Thymus (tissue), 11 donors: ENCODE results near the gene SF3A1. TPM values are rescaled to one million over a fixed set of nuclear protein-coding genes. Genes with fewer than 3 reads are reported as not detected.

ENCODE experiments used
- DNase-seq, 9 donors: peaks; one replicate each; pipeline ENCODE4 v3.0.0-alpha.2; 2013; ENCODE audit warnings: low spot score in 9 of 9, low read depth in 6 of 9, missing footprints in 1 of 9
- H3K27ac ChIP-seq, 2 donors: one replicate each; pipeline ENCODE4 v1.5.1; 2013; ENCODE audit warnings: control low read depth in 1 of 2, low read depth in 1 of 2, low read length in 1 of 2, mild to moderate bottlenecking in 1 of 2, moderate library complexity in 1 of 2
- H3K27me3 ChIP-seq, 2 donors: one replicate each; pipeline ENCODE4 v1.5.1; 2013; ENCODE audit warnings: low read length in 1 of 2; ENCODE audit not compliant: control insufficient read depth in 2 of 2, insufficient read depth in 1 of 2
- H3K36me3 ChIP-seq, 2 donors: one replicate each; pipeline ENCODE4 v1.5.1; 2013; ENCODE audit warnings: low read length in 1 of 2, mild to moderate bottlenecking in 1 of 2, moderate library complexity in 1 of 2; ENCODE audit not compliant: control insufficient read depth in 2 of 2, insufficient read depth in 2 of 2
- H3K4me1 ChIP-seq, 2 donors: one replicate each; pipeline ENCODE4 v1.5.1; 2013; ENCODE audit warnings: low read length in 2 of 2; ENCODE audit not compliant: control insufficient read depth in 2 of 2, insufficient read depth in 2 of 2
- H3K4me3 ChIP-seq, 2 donors: one replicate each; pipeline ENCODE4 v1.5.1; 2013; ENCODE audit warnings: low read length in 2 of 2, control low read depth in 1 of 2, mild to moderate bottlenecking in 1 of 2
- H3K9me3 ChIP-seq, 2 donors: one replicate each; pipeline ENCODE4 v1.5.1; 2013; ENCODE audit warnings: low read length in 1 of 2, mild to moderate bottlenecking in 1 of 2; ENCODE audit not compliant: control insufficient read depth in 2 of 2, insufficient read depth in 1 of 2
- WGBS: extraction: QIAGEN DNeasy Blood & Tissue Kit; methylation state at CpG from one replicate; pipeline ENCODE4 v1.1.7; 2013; 5-methylcytosine and 5-hydroxymethylcytosine counted together
- polyA plus RNA-seq: library from polyadenylated mRNA; stranded (reverse); fragments of 200-250 nt; gene quantifications from one replicate; pipeline ENCODE4 v1.2.3, GENCODE V29; 2013
- total RNA-seq: library from RNA; stranded (reverse); fragments of 120-200 nt; gene quantifications from one replicate; pipeline ENCODE4 v1.2.4, GENCODE V29; 2013
- donor health status: healthy.

SF3A1 gene
- total and polyA plus RNA-seq, 2 donors = 25.7 to 26.9 TPM

- peaks cover 32 to 46% of the 10 kb centered on the region in 2 donors for H3K36me3 ChIP-seq
- no peak for DNase-seq
- no peak overlapping the region for H3K4me3 ChIP-seq
- peaks cover 0 to 3% of the 10 kb centered on the region in 2 donors for H3K9me3 ChIP-seq
- H3K27ac ChIP-seq = no peak overlapping the region
- WGBS = 95% methylated on average over 2 of the region's 2 CpGs
- no peaks in the 10 kb centered on the region for H3K27me3 ChIP-seq
- H3K4me1 ChIP-seq = peaks cover 26 to 85% of the 10 kb centered on the region in 2 donors
These were observed 40.6 kb downstream of the SF3A1 start for GRCh38 chr22:30315962-30316576.

GRCh38 chr22:30314915-30315314, 41.8 kb downstream of the SF3A1 start:
- DNase-seq = no peak
- Histone ChIP-seq H3K27ac (peak overlapping the region in 1 of 2 donors; percentile 8), H3K4me1 (peaks cover 35 to 90% of the 10 kb centered on the region in 2 donors), H3K4me3 (no peak overlapping the region), H3K9me3 (peaks cover 0 to 3% of the 10 kb centered on the region in 2 donors), H3K36me3 (peaks cover 21 to 37% of the 10 kb centered on the region in 2 donors), H3K27me3 (no peaks in the 10 kb centered on the region)
- 48% methylated on average over 8 of the region's 8 CpGs for WGBS

GRCh38 chr22:30313527-30314363, 42.9 kb downstream of the SF3A1 start:
- H3K9me3 ChIP-seq = peaks cover 0 to 3% of the 10 kb centered on the region in 2 donors
- no peak overlapping the region for H3K4me3 ChIP-seq
- no peak overlapping the region for H3K27ac ChIP-seq
- peaks cover 16 to 30% of the 10 kb centered on the region in 2 donors for H3K36me3 ChIP-seq
- H3K27me3 ChIP-seq = no peaks in the 10 kb centered on the region
- DNase-seq = no peak
- WGBS = 98% methylated on average over 6 of the region's 8 CpGs
- peaks cover 47 to 90% of the 10 kb centered on the region in 2 donors for H3K4me1 ChIP-seq

- no peak overlapping the region for H3K4me3 ChIP-seq
- H3K27me3 ChIP-seq = no peaks in the 10 kb centered on the region
- H3K36me3 ChIP-seq = peaks cover 8 to 19% of the 10 kb centered on the region in 2 donors
- no peak for DNase-seq
- 96% methylated on average over 6 of the region's 6 CpGs for WGBS
- peak overlapping the region in 1 of 2 donors; percentile 25 for H3K27ac ChIP-seq
- peaks cover 63 to 94% of the 10 kb centered on the region in 2 donors for H3K4me1 ChIP-seq
- H3K9me3 ChIP-seq = peaks cover 0 to 3% of the 10 kb centered on the region in 2 donors
These were observed 44.6 kb downstream of the SF3A1 start for GRCh38 chr22:30312053-30312452.

- H3K4me1 ChIP-seq = peaks cover 65 to 96% of the 10 kb centered on the region in 2 donors
- WGBS = 89% methylated on average over 8 of the region's 8 CpGs
- no peak for DNase-seq
- no peak overlapping the region for H3K4me3 ChIP-seq
- H3K36me3 ChIP-seq = peaks cover 8 to 15% of the 10 kb centered on the region in 2 donors
- H3K9me3 ChIP-seq = peaks cover 0 to 3% of the 10 kb centered on the region in 2 donors
- no peaks in the 10 kb centered on the region for H3K27me3 ChIP-seq
- peak overlapping the region; percentile 73 to 76 for H3K27ac ChIP-seq
These were observed 45.6 kb downstream of the SF3A1 start for GRCh38 chr22:30310881-30311771.

- Histone ChIP-seq H3K9me3 (peaks cover 0 to 7% of the 10 kb centered on the region in 2 donors), H3K27ac (peak overlapping the region; percentile 73 to 75), H3K4me3 (no peak overlapping the region), H3K27me3 (no peaks in the 10 kb centered on the region), H3K36me3 (peaks cover 4 to 15% of the 10 kb centered on the region in 2 donors), H3K4me1 (peaks cover 73 to 96% of the 10 kb centered on the region in 2 donors)
- peak in 1 of 9 donors; percentile 86 for DNase-seq
- WGBS = 71% methylated on average over 7 of the region's 7 CpGs
These were observed 46.5 kb downstream of the SF3A1 start for GRCh38 chr22:30309951-30310741.

GRCh38 chr22:30308518-30309230, 48.0 kb downstream of the SF3A1 start:
- Histone ChIP-seq H3K36me3 (peaks cover 5 to 17% of the 10 kb centered on the region in 2 donors), H3K4me1 (peaks cover 81 to 96% of the 10 kb centered on the region in 2 donors), H3K27ac (peak overlapping the region; percentile 49 to 80), H3K4me3 (no peak overlapping the region), H3K27me3 (no peaks in the 10 kb centered on the region), H3K9me3 (peaks cover 0 to 7% of the 10 kb centered on the region in 2 donors)
- WGBS = 39% methylated on average over 5 of the region's 5 CpGs
- DNase-seq = peak in 2 of 9 donors; percentile 67 to 83

- WGBS = 78% methylated on average over 2 of the region's 2 CpGs
- Histone ChIP-seq H3K4me3 (no peak overlapping the region), H3K9me3 (peaks cover 0 to 7% of the 10 kb centered on the region in 2 donors), H3K27me3 (no peaks in the 10 kb centered on the region), H3K27ac (peak overlapping the region; percentile 49 to 67), H3K36me3 (peaks cover 5 to 22% of the 10 kb centered on the region in 2 donors), H3K4me1 (peaks cover 82 to 99% of the 10 kb centered on the region in 2 donors)
- DNase-seq = no peak
These were observed 48.6 kb downstream of the SF3A1 start for GRCh38 chr22:30308093-30308492.
